Measurements from ENCODE around the gene RETN.

RETN gene

GRCh38 chr19:7685546-7686445 is 16.9 kb downstream of the RETN start:
- DNase-seq, result no peak

GRCh38 chr19:7687177-7687576 is 18.3 kb downstream of the RETN start:
- no peak for DNase-seq

GRCh38 chr19:7689165-7689564 is 20.3 kb downstream of the RETN start:
- DNase-seq, result no peak

- no peak for DNase-seq
These were observed 22.0 kb downstream of the RETN start for GRCh38 chr19:7690779-7691258.

- no peak for DNase-seq
These were observed 22.6 kb downstream of the RETN start for GRCh38 chr19:7691497-7691896.

GRCh38 chr19:7692417-7693088 is 23.7 kb downstream of the RETN start:
- DNase-seq, result no peak

- DNase-seq, result no peak
These were observed 25.6 kb downstream of the RETN start for GRCh38 chr19:7694499-7694898.

GRCh38 chr19:7697721-7698287 is 29.0 kb downstream of the RETN start:
- DNase-seq, result no peak

- DNase-seq, result no peak
These were observed 29.7 kb downstream of the RETN start for GRCh38 chr19:7698583-7698982.

- no peak for DNase-seq
These were observed 30.2 kb downstream of the RETN start for GRCh38 chr19:7699003-7699402.

- peak; percentile 74 for DNase-seq
These were observed 30.9 kb downstream of the RETN start for GRCh38 chr19:7699417-7700401.

- DNase-seq, result no peak
These were observed 32.3 kb downstream of the RETN start for GRCh38 chr19:7701049-7701653.

GRCh38 chr19:7701654-7702457 is 33.0 kb downstream of the RETN start, which contains the start of gene FCER2:
Gene FCER2 (minus strand): TSS chr19:7702131. CDS start chr19:7699760, 2,371 bp downstream.
- DNase-seq, result no peak

GRCh38 chr19:7703332-7703731 is 34.5 kb downstream of the RETN start:
- DNase-seq, result no peak

GRCh38 chr19:7704280-7705060 is 35.6 kb downstream of the RETN start:
- no peak for DNase-seq

- no peak for DNase-seq
These were observed 36.7 kb downstream of the RETN start for GRCh38 chr19:7705387-7706187.

GRCh38 chr19:7706188-7706954 is 37.5 kb downstream of the RETN start:
- no peak for DNase-seq

GRCh38 chr19:7706955-7707456 is 38.2 kb downstream of the RETN start:
- no peak for DNase-seq
